ENCODE data around the gene SERINC3. TPM values are rescaled to one million over a fixed set of nuclear protein-coding genes. Genes with fewer than 3 reads are reported as not detected.

SERINC3 gene
- total and polyA plus RNA-seq, 2 of the 8 experiments (the other 6 are each of a cell fraction or from before 2014, with no cell fraction given), result 47.2 to 66.0 TPM

GRCh38 chr20:44459271-44459670, 62.6 kb downstream of the SERINC3 start (continued):
- no peak for TF ChIP-seq RNF2 (IDR thresholded peaks at IDR 0.05; ENCODE audit: borderline replicate concordance, low read depth, low read length, missing control alignments, poor library complexity, severe bottlenecking)
- TF ChIP-seq EZH2 (IDR thresholded peaks at IDR 0.05; ENCODE audit: low read depth, low read length, severe bottlenecking), result no peak
- no peak for TF ChIP-seq SP1 (IDR thresholded peaks at IDR 0.05; ENCODE audit: low read depth, low read length)
- no peak for TF ChIP-seq JUND (IDR thresholded peaks at IDR 0.05; ENCODE audit: low read length)
- TF ChIP-seq ASH2L (IDR thresholded peaks at IDR 0.05; ENCODE audit: low read length), result no peak
- no peak for TF ChIP-seq GABPA (IDR thresholded peaks at IDR 0.05; ENCODE audit: borderline replicate concordance, insufficient read depth, low read length)
- TF ChIP-seq TAF1 (IDR thresholded peaks at IDR 0.05; ENCODE audit: low read depth, low read length), result no peak
